Femur (tissue), 1 donor: ENCODE data around the gene KCNJ4.
"Not testable (repeated sequence)": the region's sequence is repeated elsewhere in the genome, so short reads cannot be mapped to it uniquely, and the experiment has no call there.

Source experiments
- DNase-seq: peaks from one replicate; pipeline ENCODE4 v3.0.0-alpha.2; 2017

Gene KCNJ4

DNA sequence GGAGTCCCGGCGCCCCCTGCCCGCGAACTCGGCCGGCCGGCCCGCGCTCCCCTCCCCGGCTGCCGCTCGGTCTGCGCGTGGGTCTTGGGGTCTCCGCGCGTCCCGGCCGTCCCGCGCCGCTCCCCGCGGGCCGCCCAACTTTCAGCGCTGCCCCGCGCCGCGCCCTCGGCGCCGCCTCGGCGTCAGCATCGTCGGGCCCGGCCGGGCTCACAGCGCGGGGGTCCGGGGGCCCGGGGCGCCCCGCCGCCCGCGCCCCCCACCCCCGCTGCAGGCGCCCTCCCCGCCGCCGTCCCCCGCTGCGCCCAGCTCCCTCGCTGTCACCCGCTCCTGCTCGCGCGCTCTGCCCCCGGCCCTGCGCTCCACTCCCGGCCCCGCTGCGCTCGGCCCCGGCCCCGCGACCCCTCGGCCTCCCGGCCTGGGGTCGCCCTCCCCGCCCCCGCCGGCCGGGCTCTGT, at the start of gene KCNJ4:
TSS of gene KCNJ4 (minus strand) at position 124 of the 454 bp plus-strand sequence. CDS start 27,067 bp downstream, outside the sequence.
- no peak for DNase-seq

DNA sequence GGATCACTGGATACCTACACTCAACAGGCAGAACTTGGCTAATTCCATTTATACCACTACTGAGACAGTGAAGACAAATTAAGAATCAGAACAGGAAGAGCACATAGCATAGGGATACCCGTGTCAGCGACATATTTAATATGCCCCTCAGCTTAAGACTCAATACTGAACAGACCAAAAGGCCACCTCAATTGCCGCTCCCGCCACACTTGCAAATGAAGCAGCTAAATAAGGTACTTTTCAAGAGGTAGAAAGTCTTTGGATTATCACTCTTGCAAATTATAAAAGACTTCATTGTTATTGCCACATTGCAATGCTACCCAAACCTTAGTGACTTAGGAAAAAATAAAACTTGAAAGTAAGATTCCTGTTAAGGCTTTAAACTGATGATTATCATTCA, 48.0 kb upstream of the KCNJ4 start:
- no peak for DNase-seq

DNA sequence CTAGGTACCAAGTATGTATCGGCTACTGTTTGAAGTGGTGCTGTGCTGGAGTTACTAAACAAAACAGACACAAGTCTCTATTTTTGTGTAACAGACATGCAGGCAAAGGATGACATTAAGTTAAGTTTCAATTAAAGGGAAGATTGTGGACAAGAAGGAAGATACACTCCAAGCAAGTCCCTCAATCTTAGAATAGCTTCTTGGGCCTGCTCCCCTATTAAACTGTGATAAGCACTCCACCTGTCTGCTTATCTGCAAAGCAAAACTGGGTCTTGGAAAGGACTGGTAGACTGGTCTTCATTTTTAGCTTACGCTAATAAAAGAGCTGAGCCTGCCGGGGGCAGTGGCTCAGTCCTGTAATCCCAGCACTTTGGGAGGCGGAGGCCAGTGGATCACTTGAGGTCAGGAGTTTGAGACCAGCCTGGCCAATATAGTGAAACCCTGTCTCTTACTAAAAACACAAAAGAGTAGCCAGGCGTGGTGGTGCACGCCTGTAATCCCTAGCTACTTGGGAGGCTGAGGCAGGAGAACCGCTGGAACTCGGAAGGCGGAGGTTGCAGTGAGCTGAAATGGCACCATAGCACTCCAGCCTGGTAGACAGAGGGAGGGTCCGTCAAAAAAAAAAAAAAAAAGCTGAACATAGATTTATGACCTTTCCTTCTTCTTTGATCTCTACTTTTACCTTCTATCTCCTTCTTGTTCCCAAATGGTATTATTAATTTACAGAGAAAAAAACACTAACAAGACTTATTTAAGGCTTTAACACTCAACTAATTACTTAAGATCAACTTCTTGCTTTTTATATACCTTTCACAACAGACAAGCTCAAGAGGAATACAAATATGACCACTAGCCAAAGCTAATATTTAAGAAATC, 47.0 kb upstream of the KCNJ4 start:
- no peak for DNase-seq

DNA sequence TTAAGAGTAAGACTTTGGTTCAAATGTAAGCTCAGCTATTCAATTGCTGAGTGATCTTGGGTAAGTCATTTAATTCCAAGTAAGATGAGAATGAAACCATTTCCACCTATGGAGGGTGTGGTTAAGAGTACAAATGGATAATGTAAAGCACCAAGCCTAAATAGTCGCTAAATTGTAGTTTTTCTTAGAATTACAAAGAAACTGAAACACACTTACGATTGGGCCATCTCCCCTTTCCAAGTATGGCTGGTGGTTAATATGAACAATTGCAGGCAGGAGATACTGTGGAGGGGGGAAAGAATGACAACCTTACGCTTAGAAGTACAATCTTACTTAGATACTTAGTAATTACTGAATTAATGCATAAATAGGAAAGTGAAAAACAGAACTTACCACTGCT, 42.9 kb upstream of the KCNJ4 start:
- no peak for DNase-seq

DNA sequence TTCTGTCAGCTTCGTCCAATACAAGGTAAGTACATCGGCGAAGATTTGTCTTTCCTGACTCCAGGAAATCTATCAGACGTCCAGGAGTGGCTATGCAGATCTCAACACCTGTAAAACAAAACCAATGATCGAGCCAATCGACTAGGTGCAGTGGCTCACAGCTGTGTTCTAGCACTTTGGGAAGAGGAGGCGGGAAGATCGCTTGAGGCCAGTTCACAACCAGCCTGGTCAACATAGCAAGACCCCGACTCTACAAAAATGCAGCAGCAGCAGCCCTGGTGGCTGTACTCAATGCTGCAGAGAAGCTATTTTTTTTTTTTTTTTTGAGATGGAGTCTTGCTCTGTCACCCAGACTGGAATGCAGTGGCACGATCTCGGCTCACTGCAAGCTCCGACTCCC, 39.9 kb upstream of the KCNJ4 start:
- DNase-seq = no peak

DNA sequence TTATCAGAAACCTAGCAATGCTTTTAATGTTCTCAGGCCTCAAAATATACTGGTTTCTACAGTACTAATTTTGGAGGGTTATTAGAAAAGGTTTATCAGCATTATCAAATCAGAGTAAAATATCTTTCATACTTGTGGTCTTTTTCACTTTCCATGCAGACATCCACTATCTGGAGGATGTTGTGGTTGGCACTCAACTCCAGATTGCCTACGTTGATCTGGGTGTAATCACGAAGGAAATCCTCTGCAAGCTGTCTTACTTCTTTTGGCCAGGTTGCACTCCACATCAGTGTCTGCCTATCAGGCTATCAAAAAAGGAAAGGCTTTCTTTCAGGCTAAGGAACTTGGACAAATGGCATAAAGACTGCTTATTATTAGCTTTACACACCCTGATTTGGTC, 39.5 kb upstream of the KCNJ4 start:
- no peak for DNase-seq

DNA sequence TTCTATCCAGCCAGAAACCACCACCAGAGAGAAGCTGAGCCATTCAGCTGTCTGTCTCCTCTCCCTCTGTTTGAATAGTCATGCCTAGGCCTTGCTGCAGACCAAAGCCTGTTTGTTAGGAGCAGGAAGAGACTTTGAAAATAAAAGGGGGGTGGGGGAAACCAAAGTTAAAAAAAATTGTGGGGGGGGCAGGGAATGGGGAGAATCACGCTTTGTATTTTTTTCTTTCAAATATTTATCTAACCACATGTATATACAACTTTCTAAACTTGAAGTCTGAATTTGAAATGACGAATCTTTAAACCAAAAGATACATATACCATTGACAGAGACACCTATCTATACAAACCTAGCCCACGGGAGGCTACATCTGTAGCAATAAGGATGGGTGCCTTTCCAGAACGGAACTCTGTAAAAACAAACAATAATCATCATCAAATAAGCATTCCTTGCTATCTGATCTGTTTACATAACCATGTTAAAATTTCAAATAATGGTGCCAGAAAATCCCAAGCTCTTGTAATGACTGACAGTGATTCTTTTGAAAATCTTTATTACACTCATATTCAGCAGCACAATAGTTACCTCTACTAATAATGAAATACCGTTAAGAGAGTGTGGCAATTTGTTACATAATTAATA, 36.8 kb upstream of the KCNJ4 start:
- DNase-seq = no peak

DNA sequence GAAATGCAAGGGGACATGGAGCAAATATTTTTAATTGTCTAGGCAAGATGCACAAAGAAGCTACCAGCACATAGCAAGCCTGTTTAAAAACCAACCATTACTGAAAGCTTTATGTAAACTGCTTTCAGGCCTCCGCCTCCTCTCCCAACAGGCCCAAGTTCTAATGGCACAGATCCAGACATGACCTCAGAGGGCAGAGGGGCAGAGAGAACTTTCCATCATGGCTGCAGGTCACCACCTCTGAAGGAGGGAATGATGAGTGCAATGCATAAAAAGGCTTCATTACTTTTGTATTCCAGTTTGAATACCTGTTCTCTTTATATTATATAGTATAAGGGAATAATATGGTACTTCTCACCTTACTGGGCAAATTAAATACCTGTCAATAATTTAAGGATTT, 35.9 kb upstream of the KCNJ4 start:
- peak; percentile 62 for DNase-seq

DNA sequence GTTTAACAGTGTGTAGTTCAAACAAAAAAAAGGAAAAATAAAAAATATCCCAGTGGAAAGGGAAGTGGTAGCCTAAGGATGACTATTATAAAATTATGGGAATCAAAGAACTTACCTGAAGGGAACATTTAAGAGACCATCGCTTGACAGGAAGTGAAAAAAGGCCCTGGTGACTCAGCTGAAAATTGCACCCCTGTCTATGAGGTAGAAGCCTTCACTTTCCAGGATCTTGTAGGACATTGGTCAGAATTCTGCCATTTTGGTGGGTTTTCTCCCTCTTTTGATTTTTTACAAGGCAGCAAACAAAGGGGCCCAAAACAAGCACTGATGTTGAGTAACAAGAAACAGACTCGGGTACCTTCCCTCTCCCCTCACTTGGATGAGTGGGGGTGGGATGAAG, 35.5 kb upstream of the KCNJ4 start:
- DNase-seq = no peak

DNA sequence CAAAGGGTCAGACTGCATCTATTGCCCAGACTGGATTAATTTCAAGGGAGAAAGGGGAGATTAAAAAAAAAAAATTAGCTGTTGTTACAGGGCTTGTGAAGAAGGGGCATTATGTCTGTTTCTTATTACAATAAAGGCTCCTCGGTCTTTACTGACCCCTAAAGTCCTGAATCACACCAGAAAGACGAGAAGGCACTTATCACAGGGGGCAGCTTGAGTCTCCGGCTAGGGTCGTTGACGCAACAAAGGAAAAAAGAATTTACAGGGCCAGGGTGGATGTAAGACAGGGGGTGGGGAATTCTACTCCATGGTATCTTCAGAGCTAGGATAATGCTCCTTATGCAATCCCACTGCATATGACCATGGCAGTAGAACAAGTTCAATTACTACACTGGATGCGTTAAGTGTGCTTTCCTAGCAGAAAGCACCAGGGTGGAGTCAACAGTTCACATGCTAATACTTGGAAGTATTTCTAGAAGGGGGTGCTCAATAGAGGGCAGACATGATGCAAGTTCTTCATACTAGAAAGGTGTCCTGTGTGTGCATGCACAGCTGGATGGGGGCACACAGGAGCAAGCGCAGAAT, 34.7 kb upstream of the KCNJ4 start:
- no peak for DNase-seq

DNA sequence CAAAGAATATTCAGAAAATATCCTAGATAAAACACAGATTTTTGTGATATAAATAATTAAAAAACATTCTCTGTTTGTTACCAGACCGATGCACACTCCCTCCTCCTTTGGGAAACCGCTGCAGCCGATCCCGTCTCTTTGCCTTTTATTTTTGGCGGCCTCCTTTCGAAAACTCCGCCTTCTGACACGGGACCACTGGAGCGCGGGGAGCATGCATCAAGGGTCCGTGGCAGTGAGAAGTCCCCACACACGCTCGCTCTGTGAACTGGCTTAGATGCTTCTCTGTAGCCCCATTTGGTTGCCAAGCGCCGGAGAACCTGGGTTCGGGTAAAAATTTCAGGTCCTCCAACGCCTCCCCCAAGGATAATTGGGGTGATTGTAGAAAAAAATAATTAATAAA, 34.1 kb upstream of the KCNJ4 start:
- no peak for DNase-seq

DNA sequence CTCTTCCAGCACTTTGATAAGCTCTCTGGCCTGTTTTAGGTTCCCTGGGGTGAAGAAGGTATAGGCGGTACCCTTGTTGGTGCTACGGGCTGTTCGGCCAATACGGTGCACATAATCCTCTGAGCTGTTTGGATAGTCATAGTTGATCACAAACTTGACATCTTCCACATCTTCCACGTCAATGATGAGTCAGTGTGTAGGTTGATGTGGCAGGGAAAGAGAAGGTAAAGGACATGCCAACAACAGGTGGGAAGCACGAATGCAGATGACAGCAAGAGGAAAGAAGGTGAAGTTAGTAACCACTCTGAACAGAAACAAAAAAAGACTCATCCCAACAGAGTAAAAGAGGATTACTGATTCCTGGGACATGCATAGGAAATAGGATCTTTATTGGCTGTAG, 32.9 kb upstream of the KCNJ4 start:
- no peak for DNase-seq

DNA sequence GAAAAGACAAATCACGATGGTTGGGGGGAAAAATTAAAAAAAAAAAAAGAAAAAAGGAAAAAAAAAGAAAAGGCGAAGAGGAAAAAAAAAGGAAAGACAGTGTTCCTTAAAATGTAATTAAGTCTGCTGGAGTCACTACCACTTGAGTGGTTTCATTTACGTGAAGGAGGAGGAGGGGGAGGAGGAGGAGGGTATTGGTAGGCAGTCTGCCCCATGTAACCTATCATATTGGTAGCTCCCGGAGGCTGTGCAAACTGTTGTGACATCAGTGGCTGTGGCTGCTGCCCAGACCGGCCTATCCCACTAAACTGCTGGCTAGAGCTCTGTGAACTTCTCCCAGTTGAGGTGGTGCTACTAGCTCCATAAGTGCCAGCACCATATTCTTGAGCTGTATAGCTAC, 30.8 kb upstream of the KCNJ4 start:
- DNase-seq = no peak

DNA sequence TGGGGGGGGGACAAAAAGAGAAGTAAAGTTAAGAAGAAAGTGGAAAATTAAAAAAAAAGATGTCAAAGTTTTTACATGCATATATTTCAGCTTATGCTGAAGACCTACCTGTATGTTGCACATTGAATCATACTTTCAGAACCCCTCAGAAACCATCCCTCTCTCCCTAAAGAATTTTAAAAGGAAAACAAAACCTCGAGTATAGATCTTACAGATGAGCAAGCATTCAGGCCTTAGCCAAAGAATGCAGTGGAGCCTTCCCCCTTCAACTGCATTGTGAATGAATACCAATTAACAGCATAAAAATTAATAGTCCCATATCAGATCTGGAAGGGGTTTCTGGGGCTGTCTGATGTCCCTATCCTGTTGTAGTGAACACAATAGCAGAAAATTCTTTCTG, 29.2 kb upstream of the KCNJ4 start:
- no peak for DNase-seq

DNA sequence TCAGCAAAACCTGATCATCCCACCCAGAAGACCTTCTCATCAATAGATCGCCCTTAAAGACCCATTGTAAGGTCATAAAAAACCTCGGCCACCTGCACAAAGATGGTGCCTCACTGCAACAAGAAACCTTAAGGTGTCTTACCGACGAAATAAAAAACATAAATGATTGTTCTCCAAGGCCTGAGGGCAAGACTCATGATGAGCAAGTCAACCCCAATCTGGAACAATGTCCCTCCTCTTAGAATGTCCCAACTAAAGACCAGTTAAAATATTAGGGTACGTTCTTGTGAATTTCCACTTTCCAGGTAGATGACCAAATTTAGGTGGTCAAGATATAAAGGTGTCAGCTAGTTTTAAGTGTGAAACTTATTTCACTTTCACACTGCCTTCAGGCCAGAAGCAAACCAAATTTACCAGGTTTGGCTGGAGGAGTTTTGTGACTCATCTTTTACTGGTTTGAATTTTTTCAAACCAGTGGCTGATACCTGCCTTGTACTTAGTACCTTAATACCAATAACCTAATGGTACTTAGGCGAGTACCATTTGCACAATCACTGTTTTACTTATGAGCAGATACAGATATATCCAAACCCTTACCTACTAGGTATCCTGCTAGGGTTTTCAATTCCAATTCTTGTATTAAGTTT, 27.8 kb upstream of the KCNJ4 start:
- no peak for DNase-seq

DNA sequence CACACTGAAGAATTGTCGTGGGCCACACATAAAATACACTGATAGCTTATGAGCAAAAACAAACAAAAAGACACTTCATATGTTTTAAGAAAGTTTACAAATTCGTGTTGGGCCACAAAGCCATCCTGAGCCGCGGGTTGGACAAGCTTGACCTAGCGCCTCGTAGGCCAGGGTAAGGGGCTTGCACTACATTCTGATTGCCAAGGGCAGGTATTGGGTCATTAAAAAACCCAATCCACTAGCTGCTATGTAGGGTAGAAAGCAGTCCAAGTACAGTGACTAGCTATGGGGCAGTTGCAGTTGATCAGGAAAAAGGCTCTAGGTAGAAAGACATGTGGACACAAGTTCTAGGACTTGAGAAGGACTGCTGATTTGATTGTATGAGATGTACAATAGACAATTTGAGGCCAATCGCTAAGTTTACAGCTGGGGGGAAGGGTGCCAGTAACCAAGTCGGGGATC, 26.9 kb upstream of the KCNJ4 start:
- no peak for DNase-seq

DNA sequence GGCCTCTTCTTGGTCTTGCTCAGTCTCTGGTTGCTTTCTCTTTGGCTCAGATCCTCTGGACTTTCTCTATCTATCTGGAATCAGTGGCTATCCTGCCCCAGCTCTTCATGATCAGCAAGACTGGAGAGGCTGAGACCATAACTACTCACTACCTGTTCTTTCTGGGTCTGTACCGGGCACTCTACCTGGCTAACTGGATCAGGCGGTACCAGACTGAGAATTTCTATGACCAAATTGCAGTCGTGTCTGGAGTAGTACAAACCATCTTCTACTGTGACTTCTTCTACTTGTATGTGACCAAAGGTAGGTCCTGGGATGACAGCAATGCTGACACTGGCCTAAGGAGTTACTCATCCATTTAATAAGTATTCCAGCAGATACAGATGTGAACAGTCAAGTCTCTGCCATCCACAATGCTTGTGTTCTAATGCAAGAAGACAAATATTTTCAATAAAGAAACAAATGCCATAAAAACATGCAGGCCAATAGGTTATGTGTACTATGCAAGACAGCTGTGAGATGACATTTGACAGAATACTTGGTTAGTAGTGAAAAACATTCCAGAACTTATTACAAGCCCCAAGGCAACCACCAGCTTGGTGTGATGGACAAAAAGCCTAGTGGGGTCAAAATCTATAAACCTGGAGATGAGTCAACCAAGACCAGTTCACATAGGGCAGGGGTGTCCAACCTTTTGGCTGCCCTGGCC, 26.3 kb upstream of the KCNJ4 start:
- no peak for DNase-seq

DNA sequence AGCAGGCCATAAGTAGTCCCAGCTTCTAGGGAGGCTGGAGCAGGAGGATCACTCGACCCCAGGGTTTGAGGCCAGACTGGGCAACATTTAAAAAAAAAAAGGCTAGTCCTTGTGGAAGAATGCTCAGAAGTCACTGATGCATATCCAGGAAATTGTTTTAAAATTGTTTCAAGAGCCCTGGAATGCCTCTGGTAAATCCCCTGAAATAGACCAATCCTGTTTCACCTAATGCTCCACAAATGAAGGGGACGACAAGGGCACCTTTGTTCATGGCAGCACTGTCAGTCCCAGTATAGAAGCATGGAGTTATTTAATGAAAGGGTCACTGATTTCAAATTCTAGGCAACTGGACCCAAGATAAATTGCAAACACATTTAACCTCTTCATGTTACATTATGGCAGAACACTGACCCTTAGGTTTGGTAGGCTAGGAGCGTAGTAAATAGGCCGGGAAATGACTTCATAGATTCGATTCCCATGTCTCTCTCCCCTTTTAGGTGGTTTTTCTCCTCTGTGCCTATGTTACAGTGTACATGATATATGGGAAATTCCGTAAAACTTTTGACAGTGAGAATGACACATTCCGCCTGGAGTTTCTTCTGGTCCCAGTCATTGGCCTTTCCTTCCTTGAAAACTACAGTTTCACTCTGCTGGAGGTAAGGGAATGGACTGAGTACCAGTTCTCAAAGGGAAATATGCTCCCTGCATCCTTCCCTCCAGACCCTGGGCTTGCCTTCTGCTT, 24.3 kb upstream of the KCNJ4 start:
- DNase-seq = no peak

DNA sequence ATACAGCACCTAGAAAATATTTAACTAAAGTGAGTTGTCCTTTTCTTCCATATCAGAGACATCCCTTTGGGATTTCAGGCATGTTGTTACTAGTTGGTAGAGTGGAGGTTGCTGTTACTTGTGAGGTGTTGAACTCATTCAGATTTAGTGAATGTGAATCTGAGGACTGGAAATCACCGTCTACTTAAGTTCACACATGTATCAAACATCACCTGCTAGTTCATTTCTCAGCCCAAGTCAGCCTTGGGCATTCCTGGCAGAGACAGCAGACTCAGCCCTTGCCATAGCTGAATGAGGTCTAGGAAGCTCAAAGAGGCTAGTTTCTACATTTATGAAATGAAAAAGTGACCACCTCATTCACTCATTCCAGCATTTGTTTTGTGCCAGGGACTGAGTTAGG, 22.6 kb upstream of the KCNJ4 start:
- DNase-seq = no peak

DNA sequence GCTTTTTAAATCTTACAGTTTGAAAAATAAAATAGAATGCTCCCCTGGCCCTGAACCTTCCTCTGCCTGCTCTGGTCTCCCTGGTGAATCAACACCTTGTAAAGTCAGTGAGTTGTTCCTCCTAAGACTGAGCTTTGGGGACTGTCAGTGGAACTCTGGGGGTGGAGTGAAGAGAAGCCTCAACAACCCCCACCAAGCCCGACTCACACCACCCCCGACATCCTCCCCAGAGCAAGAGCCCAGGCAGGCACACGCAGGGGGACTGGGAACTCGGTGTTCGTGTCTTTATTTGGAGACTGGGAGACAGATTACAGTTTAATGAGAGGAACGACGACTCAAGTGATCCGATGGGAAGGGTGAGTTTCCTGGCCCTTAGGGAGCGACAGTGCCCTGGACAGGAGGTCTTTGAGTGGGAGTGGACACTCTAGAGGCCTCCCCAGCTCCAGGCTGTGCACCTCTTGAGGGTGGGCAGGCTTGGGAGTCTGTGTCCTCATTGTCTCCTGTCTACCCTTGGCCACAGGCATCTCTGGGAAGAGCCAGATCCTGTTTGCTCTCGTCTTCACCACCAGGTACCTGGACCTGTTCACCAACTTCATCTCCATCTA, 19.1 kb upstream of the KCNJ4 start:
- peak; percentile 7 for DNase-seq

DNA sequence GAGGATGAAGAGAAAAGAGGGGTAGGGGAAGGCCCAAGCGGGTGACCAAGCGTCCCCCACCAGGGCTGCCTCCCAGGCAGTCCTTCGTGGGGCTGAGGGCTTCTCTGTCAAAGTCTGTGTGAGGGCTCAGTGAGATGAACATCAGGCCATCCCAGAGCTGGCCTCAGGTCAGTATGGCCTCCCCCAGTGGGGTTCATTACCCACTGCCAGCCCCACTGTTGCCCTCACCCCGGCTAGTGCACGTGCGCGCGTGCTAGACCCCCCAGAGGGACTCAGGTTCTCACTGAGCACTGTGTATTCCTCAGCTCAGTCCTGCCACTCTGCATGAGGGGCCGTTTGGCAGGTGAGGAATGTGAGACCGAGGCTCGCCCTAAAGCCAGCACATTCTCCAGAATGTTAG, 16.2 kb upstream of the KCNJ4 start:
- DNase-seq = peak; percentile 15

DNA sequence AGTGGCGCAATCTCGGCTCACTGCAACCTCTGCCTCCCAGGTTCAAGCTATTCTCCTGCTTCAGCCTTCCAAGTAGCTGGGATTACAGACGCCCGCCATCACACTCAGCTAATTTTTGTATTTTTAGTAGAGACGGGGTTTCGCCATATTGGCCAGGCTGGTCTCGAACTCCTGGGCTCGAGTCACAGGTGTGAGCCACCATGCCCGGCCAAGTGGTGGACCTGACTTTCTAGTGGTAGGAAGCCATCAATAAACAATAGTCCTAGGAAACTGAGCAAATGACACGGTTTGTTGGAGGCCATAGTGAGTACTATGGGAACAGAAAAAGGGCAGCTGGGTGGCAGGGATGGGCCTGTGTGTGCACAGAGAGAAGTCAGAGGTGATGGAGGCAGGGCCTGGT, 15.2 kb upstream of the KCNJ4 start:
- not testable (repeated sequence) for DNase-seq
